Trophoblast cell (in vitro differentiated cells and primary cell): ENCODE results near the gene SOX8.

ENCODE experiments used
- DNase-seq, 2 donors: peaks; one replicate each; pipeline ENCODE4 v3.0.0-alpha.2; 2016
- H2AFZ ChIP-seq: 2 replicates; pipeline ENCODE4 v1.6.1; 2013; ENCODE audit warnings: low read length, moderate library complexity, mild to moderate bottlenecking; ENCODE audit not compliant: insufficient read depth, poor library complexity
- H2AK5ac ChIP-seq: 2 replicates; pipeline ENCODE4 v1.6.1; 2013; ENCODE audit warnings: mild to moderate bottlenecking, low read length
- H2BK120ac ChIP-seq: 2 replicates; pipeline ENCODE4 v1.6.1; 2013; ENCODE audit warnings: low read length, mild to moderate bottlenecking, moderate library complexity; ENCODE audit not compliant: insufficient read depth, poor library complexity
- H2BK12ac ChIP-seq: 2 replicates; pipeline ENCODE4 v1.6.1; 2013; ENCODE audit warnings: mild to moderate bottlenecking, low read length, moderate library complexity
- H2BK5ac ChIP-seq: 2 replicates; pipeline ENCODE4 v1.6.1; 2013; ENCODE audit warnings: low read length, low read depth, moderate library complexity, mild to moderate bottlenecking; ENCODE audit not compliant: poor library complexity
- H3K14ac ChIP-seq: 2 replicates; pipeline ENCODE4 v1.6.1; 2013; ENCODE audit warnings: mild to moderate bottlenecking, low read length
- H3K18ac ChIP-seq: 2 replicates; pipeline ENCODE4 v1.6.1; 2013; ENCODE audit warnings: mild to moderate bottlenecking, low read length
- H3K23ac ChIP-seq: 2 replicates; pipeline ENCODE4 v1.6.1; 2013; ENCODE audit warnings: low read length
- H3K27ac ChIP-seq: 2 replicates; pipeline ENCODE4 v1.5.1; 2013; ENCODE audit warnings: low read depth, mild to moderate bottlenecking, inconsistent platforms, low read length, moderate library complexity
- H3K27me3 ChIP-seq: 2 replicates; pipeline ENCODE4 v1.6.1; 2013; ENCODE audit warnings: inconsistent platforms, mild to moderate bottlenecking, low read length, moderate library complexity; ENCODE audit not compliant: insufficient read depth
- H3K36me3 ChIP-seq, 2 experiments: 1 replicate in 1 of 2; 2 replicates in 1 of 2; pipeline ENCODE4 v1.6.1; 2013; ENCODE audit warnings: low read length in 2 of 2, mild to moderate bottlenecking in 2 of 2, moderate library complexity in 1 of 2; ENCODE audit not compliant: insufficient read depth in 2 of 2, control insufficient read depth in 1 of 2
- H3K4ac ChIP-seq: 2 replicates; pipeline ENCODE4 v1.6.1; 2013; ENCODE audit warnings: low read depth, mild to moderate bottlenecking, low read length, moderate library complexity
- H3K4me1 ChIP-seq, 2 experiments: 1 replicate in 1 of 2; 2 replicates in 1 of 2; pipeline ENCODE4 v1.6.1; 2013; ENCODE audit warnings: low read length in 2 of 2, mild to moderate bottlenecking in 2 of 2, moderate library complexity in 1 of 2; ENCODE audit not compliant: insufficient read depth in 2 of 2, control insufficient read depth in 1 of 2
- H3K4me2 ChIP-seq: 2 replicates; pipeline ENCODE4 v1.6.1; 2013; ENCODE audit warnings: inconsistent platforms, mild to moderate bottlenecking, low read length, moderate library complexity
- H3K4me3 ChIP-seq: 2 replicates; pipeline ENCODE4 v1.5.1; 2013; ENCODE audit warnings: mild to moderate bottlenecking, low read depth, low read length, inconsistent platforms
- H3K79me1 ChIP-seq: one replicate; pipeline ENCODE4 v1.6.1; 2013; ENCODE audit warnings: low read length
- H3K79me2 ChIP-seq: 2 replicates; pipeline ENCODE4 v1.6.1; 2013; ENCODE audit warnings: low read length, mild to moderate bottlenecking; ENCODE audit not compliant: control insufficient read depth, insufficient read depth, poor library complexity
- H3K9ac ChIP-seq: 2 replicates; pipeline ENCODE4 v1.6.1; 2013; ENCODE audit warnings: mild to moderate bottlenecking, low read length
- H3K9me3 ChIP-seq: 2 replicates; pipeline ENCODE4 v1.6.1; 2013; ENCODE audit warnings: low read depth, mild to moderate bottlenecking, control low read depth, inconsistent platforms, low read length; ENCODE audit not compliant: insufficient read depth
- H4K12ac ChIP-seq: 2 replicates; pipeline ENCODE4 v1.6.1; 2013; ENCODE audit warnings: low read depth, mild to moderate bottlenecking, low read length, moderate library complexity
- H4K8ac ChIP-seq: 2 replicates; pipeline ENCODE4 v1.6.1; 2013; ENCODE audit warnings: low read depth, mild to moderate bottlenecking, low read length, moderate library complexity
- H4K91ac ChIP-seq: one replicate; pipeline ENCODE4 v1.6.1; 2013; ENCODE audit warnings: low read depth, mild to moderate bottlenecking, low read length, moderate library complexity
- WGBS: extraction: QIAGEN DNeasy Blood & Tissue Kit; methylation state at CpG from one replicate; pipeline ENCODE4 v1.1.7; 2013; ENCODE audit warnings: missing lambda C conversion rate; ENCODE audit not compliant: insufficient read length, insufficient coverage; ENCODE audit errors: extremely low coverage; 5-methylcytosine and 5-hydroxymethylcytosine counted together

Gene SOX8

GRCh38 chr16:1013593-1013900 lies 32.0 kb downstream of the SOX8 start:
- Histone ChIP-seq H3K36me3 (no peaks in the 10 kb centered on the region), H3K4me2 (no peak overlapping the region)

GRCh38 chr16:1014221-1014620 lies 32.7 kb downstream of the SOX8 start:
- Histone ChIP-seq H2BK12ac (no peak overlapping the region), H3K9me3 (peaks cover 2% of the 10 kb centered on the region), H3K9ac (no peak overlapping the region), H3K4me1 (peaks cover 9 to 11% of the 10 kb centered on the region in 2 experiments), H3K14ac (no peak overlapping the region), H3K23ac (no peak overlapping the region), H2BK120ac (no peak overlapping the region), H2BK5ac (no peak overlapping the region), H3K27ac (no peak overlapping the region), H2AFZ (no peak overlapping the region), H3K4me3 (no peak overlapping the region), H3K4ac (no peak overlapping the region), H3K36me3 (no peaks in the 10 kb centered on the region), H3K79me2 (no peaks in the 10 kb centered on the region), H3K4me2 (no peak overlapping the region), H4K12ac (no peak overlapping the region), H3K27me3 (no peaks in the 10 kb centered on the region), H2AK5ac (no peak overlapping the region), H3K18ac (no peak overlapping the region), H4K8ac (no peak overlapping the region), H4K91ac (peak overlapping the region; percentile 42), H3K79me1 (peaks cover 6% of the 10 kb centered on the region)
- no peak for DNase-seq
- no CpG with 5 or more reads among the region's 8 CpGs for WGBS

More at GRCh38 chr16:1013593-1013900, 32.0 kb downstream of the SOX8 start:
- Histone ChIP-seq H3K4ac (no peak overlapping the region), H3K23ac (no peak overlapping the region), H2AK5ac (no peak overlapping the region), H3K9me3 (peaks cover 2% of the 10 kb centered on the region), H2BK120ac (no peak overlapping the region), H4K12ac (no peak overlapping the region), H2BK12ac (no peak overlapping the region), H3K27ac (no peak overlapping the region), H2BK5ac (no peak overlapping the region), H2AFZ (no peak overlapping the region), H3K9ac (no peak overlapping the region), H3K79me1 (peaks cover 6% of the 10 kb centered on the region), H3K4me1 (peaks cover 9 to 11% of the 10 kb centered on the region in 2 experiments), H4K91ac (no peak overlapping the region), H3K18ac (no peak overlapping the region), H3K4me3 (no peak overlapping the region), H3K79me2 (no peaks in the 10 kb centered on the region), H4K8ac (no peak overlapping the region), H3K14ac (no peak overlapping the region), H3K27me3 (no peaks in the 10 kb centered on the region)
- no CpG with 5 or more reads among the region's 8 CpGs for WGBS
- DNase-seq, result no peak

- no peaks in the 10 kb centered on the region for H3K27me3 ChIP-seq
- H2BK12ac ChIP-seq, result peak overlapping the region; percentile 26
- H3K4ac ChIP-seq, result no peak overlapping the region
- H4K12ac ChIP-seq, result no peak overlapping the region
- peaks cover 6% of the 10 kb centered on the region for H3K79me1 ChIP-seq
- no peak overlapping the region for H2AK5ac ChIP-seq
- no peak overlapping the region for H2AFZ ChIP-seq
- H3K36me3 ChIP-seq, result no peaks in the 10 kb centered on the region
- peak overlapping the region; percentile 16 for H3K4me3 ChIP-seq
- H3K14ac ChIP-seq, result no peak overlapping the region
- H3K9ac ChIP-seq, result no peak overlapping the region
- no peak overlapping the region for H3K18ac ChIP-seq
- no peak overlapping the region for H3K23ac ChIP-seq
- no peaks in the 10 kb centered on the region for H3K79me2 ChIP-seq
- no peak overlapping the region for H3K4me2 ChIP-seq
- H3K4me1 ChIP-seq, result peaks cover 9 to 11% of the 10 kb centered on the region in 2 experiments
- no peak overlapping the region for H2BK120ac ChIP-seq
- WGBS, result no CpG with 5 or more reads among the region's 22 CpGs
- peaks cover 2% of the 10 kb centered on the region for H3K9me3 ChIP-seq
- H4K91ac ChIP-seq, result peak overlapping the region; percentile 42
- peak; percentile 77 to 95 for DNase-seq
- no peak overlapping the region for H2BK5ac ChIP-seq
- H3K27ac ChIP-seq, result no peak overlapping the region
- H4K8ac ChIP-seq, result peak overlapping the region; percentile 49
These were observed 33.4 kb downstream of the SOX8 start for GRCh38 chr16:1014771-1015495.

GRCh38 chr16:1018447-1019198 lies 37.1 kb downstream of the SOX8 start:
- Histone ChIP-seq H2BK5ac (no peak overlapping the region), H3K23ac (no peak overlapping the region), H2BK12ac (no peak overlapping the region), H3K9me3 (no peaks in the 10 kb centered on the region), H3K4me2 (no peak overlapping the region), H2AK5ac (no peak overlapping the region), H2BK120ac (no peak overlapping the region), H3K4me3 (no peak overlapping the region), H3K4ac (no peak overlapping the region), H4K91ac (no peak overlapping the region), H3K4me1 (peaks cover 9 to 11% of the 10 kb centered on the region in 2 experiments), H3K36me3 (no peaks in the 10 kb centered on the region), H2AFZ (no peak overlapping the region), H3K79me2 (no peaks in the 10 kb centered on the region), H3K14ac (no peak overlapping the region), H3K27me3 (no peaks in the 10 kb centered on the region), H4K12ac (no peak overlapping the region), H3K18ac (no peak overlapping the region), H3K79me1 (peaks cover 6% of the 10 kb centered on the region), H4K8ac (no peak overlapping the region), H3K9ac (no peak overlapping the region), H3K27ac (no peak overlapping the region)
- WGBS, result no CpG with 5 or more reads among the region's 15 CpGs
- no peak for DNase-seq
